GM13977 (cell line): ENCODE data around the gene KCNMB2.

Source experiments
- DNase-seq: peaks from one replicate; pipeline ENCODE4 v3.0.0; 2012; ENCODE audit warnings: low spot score
- in situ Hi-C: fragments of 300-500 bp; cut with MboI; formaldehyde crosslinking; loops from one replicate; pipeline ENCODE4 v1.12.0; 2022; ENCODE audit warnings: low sequenced_read_pairs, low pct_unique_long_range_greater_than_20kb, mixed read lengths, inconsistent platforms; ENCODE audit not compliant: unreplicated experiment
- TF ChIP-seq, protein P1 (sequence below): IDR thresholded peaks from 2 replicates; pipeline ENCODE4 v1.5.1; 2012; ENCODE audit warnings: mild to moderate bottlenecking, control low read depth; ENCODE audit not compliant: insufficient read depth; ENCODE audit errors: extremely low read depth, missing control alignments

Gene KCNMB2

DNA sequence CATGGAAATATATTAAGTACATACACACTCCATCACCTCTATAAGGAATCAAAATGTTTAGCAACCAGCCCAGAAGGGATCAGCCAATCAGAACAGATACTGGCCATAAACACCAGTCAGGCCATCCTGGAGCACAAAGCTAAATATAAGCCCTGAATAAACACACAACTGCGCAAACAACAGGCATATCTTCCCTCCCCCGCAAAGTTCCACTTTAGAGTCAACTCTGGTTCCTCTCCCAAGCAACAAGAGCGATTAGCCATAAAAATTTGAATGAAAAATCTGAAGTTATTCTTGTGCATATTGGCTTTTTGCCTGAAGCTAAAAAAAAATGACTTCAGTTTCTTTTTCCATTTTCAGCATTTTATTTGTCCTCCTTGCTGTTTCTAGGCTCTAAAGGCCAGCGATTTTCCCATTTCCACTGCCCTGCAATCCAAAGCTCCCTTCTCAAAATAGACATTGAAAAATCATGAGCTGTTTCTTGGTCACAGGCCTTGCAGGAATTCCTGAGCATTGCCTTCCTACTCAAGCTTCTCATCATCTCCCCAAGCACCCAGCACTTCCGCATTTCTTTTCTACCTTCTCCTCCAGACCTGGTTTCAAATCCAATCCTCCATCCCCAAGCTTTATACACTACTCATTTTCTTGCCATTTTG, 287.5 kb downstream of the KCNMB2 start:
- TF ChIP-seq, protein P1, sequence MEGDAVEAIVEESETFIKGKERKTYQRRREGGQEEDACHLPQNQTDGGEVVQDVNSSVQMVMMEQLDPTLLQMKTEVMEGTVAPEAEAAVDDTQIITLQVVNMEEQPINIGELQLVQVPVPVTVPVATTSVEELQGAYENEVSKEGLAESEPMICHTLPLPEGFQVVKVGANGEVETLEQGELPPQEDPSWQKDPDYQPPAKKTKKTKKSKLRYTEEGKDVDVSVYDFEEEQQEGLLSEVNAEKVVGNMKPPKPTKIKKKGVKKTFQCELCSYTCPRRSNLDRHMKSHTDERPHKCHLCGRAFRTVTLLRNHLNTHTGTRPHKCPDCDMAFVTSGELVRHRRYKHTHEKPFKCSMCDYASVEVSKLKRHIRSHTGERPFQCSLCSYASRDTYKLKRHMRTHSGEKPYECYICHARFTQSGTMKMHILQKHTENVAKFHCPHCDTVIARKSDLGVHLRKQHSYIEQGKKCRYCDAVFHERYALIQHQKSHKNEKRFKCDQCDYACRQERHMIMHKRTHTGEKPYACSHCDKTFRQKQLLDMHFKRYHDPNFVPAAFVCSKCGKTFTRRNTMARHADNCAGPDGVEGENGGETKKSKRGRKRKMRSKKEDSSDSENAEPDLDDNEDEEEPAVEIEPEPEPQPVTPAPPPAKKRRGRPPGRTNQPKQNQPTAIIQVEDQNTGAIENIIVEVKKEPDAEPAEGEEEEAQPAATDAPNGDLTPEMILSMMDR: no peak
- in situ Hi-C loops: no loop called here
- DNase-seq: no peak

DNA sequence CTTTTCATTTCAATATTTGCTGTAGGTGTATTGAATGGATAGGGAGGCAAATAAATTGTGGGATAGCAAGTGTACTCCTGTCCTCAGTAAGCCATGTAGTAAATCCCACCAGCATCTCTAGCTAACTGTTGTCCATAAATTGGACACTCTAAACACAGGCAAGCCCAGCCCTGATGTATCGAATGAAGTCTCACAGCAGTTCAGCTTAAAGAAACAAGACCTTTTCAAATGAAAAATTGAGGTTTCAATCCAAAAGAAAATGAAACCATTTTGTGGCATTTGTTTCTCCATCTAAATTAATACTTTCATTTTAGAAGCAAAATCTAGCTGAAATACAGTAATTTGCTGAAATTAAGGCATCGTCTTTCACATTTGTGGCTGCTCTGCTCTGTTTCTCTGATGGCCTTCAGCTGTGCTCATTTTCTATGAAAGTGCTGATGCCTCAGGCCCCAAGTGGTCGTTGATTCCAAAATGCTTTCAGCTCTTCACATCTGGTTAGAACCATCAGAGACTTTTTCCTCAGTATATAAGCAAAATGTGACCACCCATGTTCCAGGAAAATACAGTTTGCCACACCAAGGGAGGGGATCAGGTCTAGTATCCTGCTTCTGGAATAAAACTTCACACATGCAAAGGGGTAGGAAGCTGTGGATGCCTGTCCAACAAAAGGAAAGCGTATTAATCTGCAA, 290.3 kb downstream of the KCNMB2 start:
- TF ChIP-seq, protein P1: no peak
- DNase-seq: no peak

DNA sequence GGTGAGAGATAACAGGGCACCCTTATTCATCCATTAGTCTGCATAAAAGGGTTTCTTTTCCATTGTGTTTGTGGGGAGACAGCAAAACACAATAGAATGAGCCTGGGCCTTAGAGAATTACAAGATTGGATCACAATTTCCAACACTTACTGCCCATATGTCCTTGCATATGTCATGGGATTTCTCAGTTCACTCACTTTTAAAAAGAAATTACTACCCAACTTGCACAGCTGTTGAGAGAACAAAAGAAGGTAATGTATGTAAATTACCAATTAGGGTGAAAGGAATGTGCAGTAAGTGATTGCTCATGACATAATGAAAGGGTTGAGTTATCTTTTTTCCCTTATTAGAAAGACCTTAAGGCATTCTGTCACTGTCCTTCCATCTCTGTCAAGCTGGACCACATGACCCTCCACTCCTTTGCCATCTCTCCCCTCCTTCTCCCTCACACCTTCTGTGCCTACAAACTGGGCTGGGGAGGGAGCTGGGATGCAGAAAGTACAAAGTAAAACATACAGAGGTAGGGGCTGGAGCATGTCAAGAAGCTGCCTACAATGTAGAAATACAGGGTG, 291.1 kb downstream of the KCNMB2 start:
- no peak for DNase-seq
- in situ Hi-C loops: no loop called here
- TF ChIP-seq, protein P1: no peak

More for the DNA sequence above, 290.3 kb downstream of the KCNMB2 start:
- in situ Hi-C loops: no loop called here

DNA sequence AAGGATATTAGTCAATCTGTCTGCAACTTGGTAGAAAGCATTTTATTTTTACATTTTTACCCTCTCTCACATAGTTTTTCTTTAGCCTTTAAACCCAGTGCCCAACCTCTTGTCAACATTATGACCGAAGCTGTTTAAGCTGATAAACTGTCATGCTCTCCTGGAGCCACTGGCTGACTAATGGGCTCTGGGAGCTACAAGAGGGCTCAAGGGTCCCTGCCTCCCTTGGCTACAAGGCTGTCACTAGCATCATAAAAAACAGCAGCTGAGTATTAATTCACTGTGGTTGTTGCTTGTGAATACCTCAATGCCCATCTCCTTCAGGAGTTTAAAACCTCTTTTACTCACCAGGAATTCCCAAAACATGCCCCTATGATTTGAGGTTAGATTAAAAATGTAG, 297.5 kb downstream of the KCNMB2 start:
- in situ Hi-C loops: no loop called here
- no peak for DNase-seq
- TF ChIP-seq, protein P1: no peak

DNA sequence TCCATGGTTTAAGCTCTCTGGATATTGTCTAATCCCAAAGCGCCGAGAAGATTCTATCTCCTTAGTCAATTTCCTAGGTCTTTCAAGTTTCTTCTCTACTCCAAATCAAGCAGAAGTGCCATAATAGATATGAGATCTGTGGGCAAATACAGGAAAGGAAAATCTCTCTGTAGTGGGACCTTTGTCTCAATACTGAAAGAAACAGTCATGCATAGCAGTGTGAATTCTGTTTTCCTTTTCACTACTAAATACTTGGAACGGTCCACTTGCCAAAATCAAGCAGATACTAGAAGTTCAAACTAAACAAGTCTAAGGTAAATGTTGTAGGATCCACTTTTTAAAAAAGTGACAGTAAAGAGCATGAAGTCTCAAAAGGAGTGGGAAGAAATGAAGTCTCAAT, 298.8 kb downstream of the KCNMB2 start:
- in situ Hi-C loops: no loop called here
- DNase-seq: no peak
- TF ChIP-seq, protein P1: no peak

DNA sequence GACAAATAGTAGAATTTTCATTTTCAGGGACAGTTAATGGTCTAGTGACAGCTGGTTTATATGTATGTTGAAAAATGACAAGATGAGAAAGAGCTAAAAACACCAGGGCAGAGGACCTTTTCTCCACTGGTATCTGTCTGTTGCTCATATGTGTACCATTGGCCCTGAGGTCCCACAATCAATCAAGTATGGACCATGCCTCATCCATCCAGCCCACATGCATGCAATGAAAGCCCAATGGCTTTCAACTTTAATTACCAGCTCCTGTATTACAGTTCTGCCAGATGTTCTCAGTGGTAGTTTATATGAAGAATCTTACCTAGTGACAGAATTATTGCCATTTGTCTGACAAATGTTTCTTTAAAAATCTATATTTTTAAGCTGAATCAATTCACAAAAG, 301.3 kb downstream of the KCNMB2 start:
- TF ChIP-seq, protein P1: no peak
- in situ Hi-C loops: no loop called here
- DNase-seq: no peak
